Skeletal muscle satellite cell (primary cell): Measurements from ENCODE around the gene ALKBH4.

Experiments
- H3K27me3 ChIP-seq: 2 replicates; pipeline ENCODE4 v1.7.0; 2013; ENCODE audit warnings: low read length; ENCODE audit not compliant: control insufficient read depth, insufficient read depth
- H3K36me3 ChIP-seq: 2 replicates; pipeline ENCODE4 v1.7.0; 2013; ENCODE audit warnings: mild to moderate bottlenecking, control low read depth, low read length; ENCODE audit not compliant: insufficient read depth
- H3K4me1 ChIP-seq: 2 replicates; pipeline ENCODE4 v1.7.0; 2013; ENCODE audit warnings: low read length; ENCODE audit not compliant: control insufficient read depth, insufficient read depth
- H3K4me2 ChIP-seq: 2 replicates; pipeline ENCODE4 v1.7.0; 2013; ENCODE audit warnings: mild to moderate bottlenecking, low read length
- H3K4me3 ChIP-seq: 2 replicates; pipeline ENCODE4 v1.7.0; 2013; ENCODE audit warnings: low read length
- H3K9ac ChIP-seq: 2 replicates; pipeline ENCODE4 v1.7.0; 2013; ENCODE audit warnings: mild to moderate bottlenecking, low read depth, low read length, moderate library complexity
- H3K9me3 ChIP-seq: replicated peaks from 2 replicates; pipeline ENCODE4 v1.7.0; 2013; ENCODE audit warnings: mild to moderate bottlenecking, control low read depth, low read length

ALKBH4 gene

GRCh38 chr7:102473271-102473991, 8.8 kb upstream of the ALKBH4 start:
- no peak overlapping the region for H3K4me3 ChIP-seq
- no peak overlapping the region for H3K9ac ChIP-seq
- H3K4me2 ChIP-seq, result no peak overlapping the region
- H3K4me1 ChIP-seq, result peaks cover 6% of the 10 kb centered on the region
- H3K9me3 ChIP-seq, result no peaks in the 10 kb centered on the region
- peaks cover 29% of the 10 kb centered on the region for H3K36me3 ChIP-seq
- H3K27me3 ChIP-seq, result no peaks in the 10 kb centered on the region

GRCh38 chr7:102472126-102473041, 7.7 kb upstream of the ALKBH4 start:
- peaks cover 6% of the 10 kb centered on the region for H3K4me1 ChIP-seq

GRCh38 chr7:102471791-102472125, 7.1 kb upstream of the ALKBH4 start:
- H3K4me3 ChIP-seq, result no peak overlapping the region
- no peaks in the 10 kb centered on the region for H3K9me3 ChIP-seq
- H3K4me2 ChIP-seq, result no peak overlapping the region
- peaks cover 30% of the 10 kb centered on the region for H3K36me3 ChIP-seq
- H3K27me3 ChIP-seq, result no peaks in the 10 kb centered on the region
- H3K4me1 ChIP-seq, result peaks cover 6% of the 10 kb centered on the region
- H3K9ac ChIP-seq, result no peak overlapping the region

More at GRCh38 chr7:102472126-102473041, 7.7 kb upstream of the ALKBH4 start:
- H3K9me3 ChIP-seq, result no peaks in the 10 kb centered on the region
- H3K36me3 ChIP-seq, result peaks cover 30% of the 10 kb centered on the region
- H3K27me3 ChIP-seq, result no peaks in the 10 kb centered on the region
- no peak overlapping the region for H3K4me3 ChIP-seq
- no peak overlapping the region for H3K4me2 ChIP-seq
- no peak overlapping the region for H3K9ac ChIP-seq

GRCh38 chr7:102469972-102470825, 5.5 kb upstream of the ALKBH4 start:
- no peak overlapping the region for H3K4me2 ChIP-seq
- H3K36me3 ChIP-seq, result peaks cover 30% of the 10 kb centered on the region
- H3K9ac ChIP-seq, result no peak overlapping the region
- H3K9me3 ChIP-seq, result no peaks in the 10 kb centered on the region
- H3K4me1 ChIP-seq, result peaks cover 13% of the 10 kb centered on the region
- H3K4me3 ChIP-seq, result no peak overlapping the region
- H3K27me3 ChIP-seq, result no peaks in the 10 kb centered on the region

GRCh38 chr7:102469351-102469971, 4.8 kb upstream of the ALKBH4 start:
- H3K36me3 ChIP-seq, result peaks cover 32% of the 10 kb centered on the region
- no peak overlapping the region for H3K4me3 ChIP-seq
- H3K4me2 ChIP-seq, result no peak overlapping the region
- H3K27me3 ChIP-seq, result no peaks in the 10 kb centered on the region
- peaks cover 13% of the 10 kb centered on the region for H3K4me1 ChIP-seq
- H3K9ac ChIP-seq, result no peak overlapping the region
- H3K9me3 ChIP-seq, result no peaks in the 10 kb centered on the region

- no peak overlapping the region for H3K4me2 ChIP-seq
- H3K4me1 ChIP-seq, result peaks cover 15% of the 10 kb centered on the region
- H3K27me3 ChIP-seq, result no peaks in the 10 kb centered on the region
- no peak overlapping the region for H3K4me3 ChIP-seq
- no peaks in the 10 kb centered on the region for H3K9me3 ChIP-seq
- H3K9ac ChIP-seq, result no peak overlapping the region
- peaks cover 32% of the 10 kb centered on the region for H3K36me3 ChIP-seq
Measured at GRCh38 chr7:102468478-102469350, 4.1 kb upstream of the ALKBH4 start.

GRCh38 chr7:102467581-102468477, 3.2 kb upstream of the ALKBH4 start:
- H3K9me3 ChIP-seq, result no peaks in the 10 kb centered on the region
- H3K4me1 ChIP-seq, result peaks cover 11% of the 10 kb centered on the region
- H3K4me3 ChIP-seq, result no peak overlapping the region
- H3K36me3 ChIP-seq, result peaks cover 23% of the 10 kb centered on the region
- no peaks in the 10 kb centered on the region for H3K27me3 ChIP-seq
- no peak overlapping the region for H3K9ac ChIP-seq
- H3K4me2 ChIP-seq, result no peak overlapping the region

GRCh38 chr7:102466097-102466496, 1.4 kb upstream of the ALKBH4 start:
- Histone ChIP-seq H3K4me3 (peak overlapping the region; percentile 98), H3K9me3 (no peaks in the 10 kb centered on the region), H3K4me2 (peak overlapping the region; percentile 85), H3K9ac (peak overlapping the region; percentile 93), H3K27me3 (no peaks in the 10 kb centered on the region), H3K4me1 (peaks cover 11% of the 10 kb centered on the region), H3K36me3 (peaks cover 13% of the 10 kb centered on the region)

GRCh38 chr7:102463841-102464576, 654 bp downstream of the ALKBH4 start:
- H3K9ac ChIP-seq, result peak overlapping the region; percentile 93
- H3K27me3 ChIP-seq, result no peaks in the 10 kb centered on the region
- H3K4me1 ChIP-seq, result peaks cover 11% of the 10 kb centered on the region
- peak overlapping the region; percentile 98 for H3K4me3 ChIP-seq
- peak overlapping the region; percentile 85 for H3K4me2 ChIP-seq
- H3K36me3 ChIP-seq, result peaks cover 5% of the 10 kb centered on the region
- no peaks in the 10 kb centered on the region for H3K9me3 ChIP-seq
